Spleen (tissue), 11 donors: ENCODE measurements around the gene SPTBN1. TPM values are rescaled to one million over a fixed set of nuclear protein-coding genes. Genes with fewer than 3 reads are reported as not detected.

Experiments
- DNase-seq: peaks from one replicate; pipeline ENCODE4 v3.0.0-alpha.2; 2020
- H3K27ac ChIP-seq, 8 donors: fragments of 200-600 bp; sonication (generic) in 7 of 8; 1 replicate in 4 of 8; 2 replicates in 4 of 8; pipeline versions ENCODE4 v1.5.0 to v1.8.0; 2016 to 2021; ENCODE audit warnings: inconsistent platforms in 4 of 8, mild to moderate bottlenecking in 4 of 8, moderate library complexity in 1 of 8
- H3K27me3 ChIP-seq, 7 donors: fragments of 200-600 bp; sonication (generic) in 6 of 7; replicated peaks in 1 of 7; 1 replicate in 4 of 7; 2 replicates in 3 of 7; pipeline versions ENCODE4 v1.5.0 to v1.8.0; 2016 to 2021; ENCODE audit warnings: inconsistent platforms in 3 of 7, mild to moderate bottlenecking in 1 of 7
- H3K36me3 ChIP-seq, 6 donors: fragments of 200-600 bp; sonication (generic) in 5 of 6; 1 replicate in 4 of 6; 2 replicates in 2 of 6; pipeline versions ENCODE4 v1.5.0 to v1.8.0; 2016 to 2021; ENCODE audit warnings: inconsistent platforms in 2 of 6
- H3K4me1 ChIP-seq, 6 donors: fragments of 200-600 bp; sonication (generic) in 5 of 6; 1 replicate in 3 of 6; 2 replicates in 3 of 6; pipeline versions ENCODE4 v1.5.0 to v1.8.0; 2016 to 2021; ENCODE audit warnings: inconsistent platforms in 3 of 6
- H3K4me3 ChIP-seq, 8 donors: fragments of 200-600 bp; sonication (generic) in 7 of 8; 1 replicate in 4 of 8; 2 replicates in 4 of 8; pipeline versions ENCODE4 v1.5.0 to v1.8.0; 2016 to 2021; ENCODE audit warnings: inconsistent platforms in 4 of 8, mild to moderate bottlenecking in 4 of 8, moderate library complexity in 2 of 8
- H3K9me3 ChIP-seq, 8 donors: fragments of 200-600 bp; sonication (generic) in 7 of 8; 1 replicate in 4 of 8; 2 replicates in 4 of 8; pipeline versions ENCODE4 v1.5.0 to v1.8.0; 2016 to 2021; ENCODE audit warnings: inconsistent platforms in 4 of 8
- POLR2A ChIP-seq, 3 donors: fragments of 450-650 bp; IDR thresholded peaks; one replicate each; pipeline ENCODE4 v1.5.1; 2017; ENCODE audit warnings: antibody characterized with exemption in 3 of 3, mild to moderate bottlenecking in 1 of 3
- POLR2AphosphoS5 ChIP-seq, 3 donors: sonication (generic); formaldehyde crosslinking; IDR thresholded peaks; one replicate each; pipeline ENCODE4 v1.5.1; 2017; ENCODE audit warnings: antibody characterized with exemption in 3 of 3
- WGBS, 5 donors: extraction: QIAGEN DNeasy Blood & Tissue Kit in 3 of 5; methylation state at CpG; one replicate each; pipeline versions ENCODE4 v1.1.5 to v1.1.7; 2013 to 2018; 5-methylcytosine and 5-hydroxymethylcytosine counted together
- intact Hi-C: fragments of 100-400 bp; cut with DNase I; formaldehyde crosslinking; loops from one replicate; pipeline ENCODE4 v1.15.0; 2023; ENCODE audit warnings: low total_unique reads
- polyA plus RNA-seq, 3 donors: library from polyadenylated mRNA; stranded (reverse); fragments of 200-250 nt; gene quantifications; one replicate each; pipeline ENCODE4 v1.2.1, GENCODE V29; 2013
- total RNA-seq, 7 donors: library from RNA; depleted of rRNA in 3 of 7; stranded (reverse); fragments of >200 nt in 3 of 7; fragmentation: NEBNext Ultra II Directional in 4 of 7; extraction: Animal tissue kit (Norgen Biotek cat#: 25700) in 4 of 7; gene quantifications; one replicate each; pipeline versions ENCODE4 v1.1.0 to v1.2.1, GENCODE V29; 2016 to 2021
- TF ChIP-seq, protein P1 (sequence below), 11 experiments: fragments of 200-600 bp in 7 of 11; fragments of 450-650 bp in 4 of 11; sonication (generic) in 4 of 11; IDR thresholded peaks in 8 of 11; conservative IDR thresholded peaks in 3 of 11; 1 replicate in 7 of 11; 2 replicates in 4 of 11; pipeline versions ENCODE4 v1.4.0 to v1.8.0; 2016 to 2021; ENCODE audit warnings: antibody characterized with exemption in 11 of 11, inconsistent platforms in 4 of 11, mild to moderate bottlenecking in 1 of 11
- donor health status: healthy with polysubstance abuse.
- donor health status: DM: no; HTN: no; CAD: no; lungs with moderate emphysema.
- donor health status: DM: no; HTN: no; CAD: no.
- donor health status: Bipolar disorder and iron deficiency.
- donor health status: healthy.
- donor health status: DM: no; HTN: no; CAD: no.
- donor health status: DM: yes; HTN: yes; CAD: no.

SPTBN1 gene
- total and polyA plus RNA-seq, 10 donors, result 32.7 to 352 (median 269) TPM

DNA sequence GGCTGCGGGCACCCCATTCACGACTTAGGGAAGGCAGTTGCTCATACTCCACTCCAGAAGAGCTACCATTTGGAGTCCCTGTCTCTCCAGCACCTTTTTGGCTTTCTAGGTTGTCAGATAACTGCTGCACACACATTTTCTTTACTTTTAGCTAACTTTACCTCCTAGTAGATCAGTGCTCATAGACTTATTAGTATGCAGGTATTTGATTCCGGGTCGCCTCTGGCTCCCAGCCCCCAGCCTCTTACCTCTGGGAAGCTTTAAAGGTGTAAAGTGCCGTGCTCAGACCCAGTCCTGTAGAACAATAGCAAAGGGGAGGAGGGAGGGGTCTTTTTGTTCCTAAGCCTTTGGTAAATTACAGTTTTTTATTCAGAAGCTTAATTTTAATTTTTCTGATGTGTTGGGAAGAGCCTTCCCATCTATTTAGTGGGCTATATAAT lies 102.9 kb downstream of the SPTBN1 start:
- H3K36me3 ChIP-seq, result no peaks in the 10 kb centered on the region
- H3K27ac ChIP-seq, result peak overlapping the region; percentile 83 to 96 (median 93)
- no peak for TF ChIP-seq POLR2A (IDR thresholded peaks at IDR 0.05)
- TF ChIP-seq, protein P1, sequence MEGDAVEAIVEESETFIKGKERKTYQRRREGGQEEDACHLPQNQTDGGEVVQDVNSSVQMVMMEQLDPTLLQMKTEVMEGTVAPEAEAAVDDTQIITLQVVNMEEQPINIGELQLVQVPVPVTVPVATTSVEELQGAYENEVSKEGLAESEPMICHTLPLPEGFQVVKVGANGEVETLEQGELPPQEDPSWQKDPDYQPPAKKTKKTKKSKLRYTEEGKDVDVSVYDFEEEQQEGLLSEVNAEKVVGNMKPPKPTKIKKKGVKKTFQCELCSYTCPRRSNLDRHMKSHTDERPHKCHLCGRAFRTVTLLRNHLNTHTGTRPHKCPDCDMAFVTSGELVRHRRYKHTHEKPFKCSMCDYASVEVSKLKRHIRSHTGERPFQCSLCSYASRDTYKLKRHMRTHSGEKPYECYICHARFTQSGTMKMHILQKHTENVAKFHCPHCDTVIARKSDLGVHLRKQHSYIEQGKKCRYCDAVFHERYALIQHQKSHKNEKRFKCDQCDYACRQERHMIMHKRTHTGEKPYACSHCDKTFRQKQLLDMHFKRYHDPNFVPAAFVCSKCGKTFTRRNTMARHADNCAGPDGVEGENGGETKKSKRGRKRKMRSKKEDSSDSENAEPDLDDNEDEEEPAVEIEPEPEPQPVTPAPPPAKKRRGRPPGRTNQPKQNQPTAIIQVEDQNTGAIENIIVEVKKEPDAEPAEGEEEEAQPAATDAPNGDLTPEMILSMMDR (IDR thresholded peaks at IDR 0.05 in 8 of 11, conservative IDR thresholded peaks at IDR 0.05 in 3 of 11), result no peak
- TF ChIP-seq POLR2AphosphoS5 (IDR thresholded peaks at IDR 0.05), result no peak
- no peak for DNase-seq
- intact Hi-C loops, result no loop called here
- WGBS, 5 donors, result 0 to 11% (median 5%) methylated on average over 5 of the region's 5 CpGs
- no peaks in the 10 kb centered on the region for H3K9me3 ChIP-seq
- H3K27me3 ChIP-seq, result no peaks in the 10 kb centered on the region
- peak overlapping the region; percentile 61 to 78 (median 65) for H3K4me3 ChIP-seq
- H3K4me1 ChIP-seq, result peaks cover 38 to 95% (median 69%) of the 10 kb centered on the region in 6 donors

GRCh38 chr2:54559593-54560145 lies 103.5 kb downstream of the SPTBN1 start:
- no peak for DNase-seq
- intact Hi-C loops, result no loop called here
- H3K27ac ChIP-seq, result peak overlapping the region; percentile 83 to 96 (median 93)
- WGBS, 5 donors, result 0 to 2% (median 1%) methylated on average over 9 of the region's 9 CpGs
- TF ChIP-seq POLR2AphosphoS5 (IDR thresholded peaks at IDR 0.05) (peak in 1 of 3 donors; percentile 34), POLR2A (IDR thresholded peaks at IDR 0.05) (peak in 1 of 3 donors; percentile 19)
- TF ChIP-seq, protein P1 (IDR thresholded peaks at IDR 0.05 in 8 of 11, conservative IDR thresholded peaks at IDR 0.05 in 3 of 11), result no peak
- H3K4me3 ChIP-seq, result peak overlapping the region; percentile 61 to 78 (median 65)
- no peaks in the 10 kb centered on the region for H3K9me3 ChIP-seq
- peaks cover 39 to 96% (median 74%) of the 10 kb centered on the region in 6 donors for H3K4me1 ChIP-seq
- H3K27me3 ChIP-seq, result no peaks in the 10 kb centered on the region
- H3K36me3 ChIP-seq, result peaks cover 0 to 6% (median 0%) of the 10 kb centered on the region in 6 donors

GRCh38 chr2:54560146-54560881 lies 104.2 kb downstream of the SPTBN1 start:
- intact Hi-C loops, result no loop called here
- H3K4me1 ChIP-seq, result peaks cover 39 to 96% (median 75%) of the 10 kb centered on the region in 6 donors
- TF ChIP-seq, protein P1 (IDR thresholded peaks at IDR 0.05 in 8 of 11, conservative IDR thresholded peaks at IDR 0.05 in 3 of 11), result peak in 2 of 11 experiments; percentile 12 to 24
- TF ChIP-seq POLR2AphosphoS5 (IDR thresholded peaks at IDR 0.05) (peak; percentile 45 to 80 (median 75)), POLR2A (IDR thresholded peaks at IDR 0.05) (peak in 1 of 3 donors; percentile 44)
- H3K9me3 ChIP-seq, result no peaks in the 10 kb centered on the region
- peak overlapping the region; percentile 83 to 96 (median 93) for H3K27ac ChIP-seq
- WGBS, 5 donors, result 0 to 2% (median 0%) methylated on average over 17 to 19 of the region's 19 CpGs
- peaks cover 0 to 6% (median 0%) of the 10 kb centered on the region in 6 donors for H3K36me3 ChIP-seq
- DNase-seq, result peak; percentile 82
- H3K4me3 ChIP-seq, result peak overlapping the region; percentile 61 to 78 (median 65)
- no peaks in the 10 kb centered on the region for H3K27me3 ChIP-seq

DNA sequence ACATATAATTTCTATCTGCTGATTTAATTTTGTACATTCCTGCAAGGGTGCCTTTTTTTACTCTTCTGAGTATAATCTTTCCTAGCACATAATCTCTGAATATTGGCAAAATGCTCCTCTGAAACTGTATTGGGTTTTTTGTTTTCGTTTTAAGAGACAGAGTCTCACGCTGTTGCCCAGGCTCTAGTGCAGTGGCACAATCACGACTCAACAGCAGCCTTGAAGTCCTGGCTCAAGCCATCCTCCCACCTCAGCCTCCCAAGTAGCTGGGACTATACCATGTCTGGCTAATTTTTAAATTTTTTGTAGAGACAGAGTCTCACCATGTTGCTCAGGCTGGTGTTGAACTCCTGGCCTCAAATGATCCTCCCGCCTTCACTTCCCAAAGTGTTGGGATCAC lies 104.9 kb downstream of the SPTBN1 start:
- TF ChIP-seq POLR2AphosphoS5 (IDR thresholded peaks at IDR 0.05) (no peak), POLR2A (IDR thresholded peaks at IDR 0.05) (no peak)
- TF ChIP-seq, protein P1 (IDR thresholded peaks at IDR 0.05 in 8 of 11, conservative IDR thresholded peaks at IDR 0.05 in 3 of 11), result no peak
- Histone ChIP-seq H3K27me3 (no peaks in the 10 kb centered on the region), H3K36me3 (peaks cover 0 to 6% (median 0%) of the 10 kb centered on the region in 6 donors), H3K4me3 (peak overlapping the region; percentile 61 to 78 (median 65)), H3K27ac (peak overlapping the region; percentile 83 to 96 (median 93)), H3K9me3 (no peaks in the 10 kb centered on the region), H3K4me1 (peaks cover 39 to 96% (median 77%) of the 10 kb centered on the region in 6 donors)
- DNase-seq, result no peak
- WGBS, 5 donors, result 27 to 36% (median 28%) methylated on average over 3 to 4 of the region's 4 CpGs
- intact Hi-C loops, result no loop called here
